BE2C (cell line): ENCODE measurements around the gene USP40.
A peak's percentile ranks its signal among the peaks of the same experiment; 100 is the strongest.
"Not testable (repeated sequence)": the region's sequence is repeated elsewhere in the genome, so short reads cannot be mapped to it uniquely, and the experiment has no call there.

Experiments used
- DNase-seq: peaks from one replicate; pipeline ENCODE4 v3.0.0-alpha.2; 2020
- H3K27me3 ChIP-seq: fragments of 250-450 bp; sonication (Bioruptor Pico); 2 replicates; pipeline ENCODE4 v1.5.1; 2020; ENCODE audit warnings: mild to moderate bottlenecking
- H3K36me3 ChIP-seq: fragments of 250-450 bp; sonication (Bioruptor Pico); 2 replicates; pipeline ENCODE4 v1.5.1; 2020; ENCODE audit warnings: mild to moderate bottlenecking
- H3K4me1 ChIP-seq: fragments of 250-450 bp; sonication (Bioruptor Pico); 2 replicates; pipeline ENCODE4 v1.5.1; 2020
- H3K4me3 ChIP-seq: 2 replicates; pipeline ENCODE4 v1.5.1; 2011; ENCODE audit warnings: low read depth, low read length
- H3K9me3 ChIP-seq: fragments of 250-450 bp; sonication (Bioruptor Pico); 2 replicates; pipeline ENCODE4 v1.5.1; 2020
- CTCF ChIP-seq: IDR thresholded peaks from 2 replicates; pipeline ENCODE4 v1.5.1; 2012; ENCODE audit warnings: mild to moderate bottlenecking, low read depth, low read length

USP40 gene

GRCh38 chr2:233584210-233584609 is 17.6 kb upstream of the USP40 start:
- no peak for TF ChIP-seq CTCF
- no peaks in the 10 kb centered on the region for H3K9me3 ChIP-seq
- H3K27me3 ChIP-seq, result 0 out of 2 replicates have a peak, but pooled peaks cover 8% of the 10 kb centered on the region
- H3K4me3 ChIP-seq, result no peak overlapping the region
- no peaks in the 10 kb centered on the region for H3K36me3 ChIP-seq
- H3K4me1 ChIP-seq, result no peaks in the 10 kb centered on the region
- no peak for DNase-seq

GRCh38 chr2:233583217-233583965 is 16.8 kb upstream of the USP40 start:
- H3K36me3 ChIP-seq, H3K9me3 ChIP-seq, H3K4me1 ChIP-seq, H3K27me3 ChIP-seq, DNase-seq, H3K4me3 ChIP-seq: not testable (repeated sequence)

- not testable (repeated sequence) for DNase-seq, H3K4me1 ChIP-seq
Observed at GRCh38 chr2:233577341-233577740, 10.8 kb upstream of the USP40 start.

DNA sequence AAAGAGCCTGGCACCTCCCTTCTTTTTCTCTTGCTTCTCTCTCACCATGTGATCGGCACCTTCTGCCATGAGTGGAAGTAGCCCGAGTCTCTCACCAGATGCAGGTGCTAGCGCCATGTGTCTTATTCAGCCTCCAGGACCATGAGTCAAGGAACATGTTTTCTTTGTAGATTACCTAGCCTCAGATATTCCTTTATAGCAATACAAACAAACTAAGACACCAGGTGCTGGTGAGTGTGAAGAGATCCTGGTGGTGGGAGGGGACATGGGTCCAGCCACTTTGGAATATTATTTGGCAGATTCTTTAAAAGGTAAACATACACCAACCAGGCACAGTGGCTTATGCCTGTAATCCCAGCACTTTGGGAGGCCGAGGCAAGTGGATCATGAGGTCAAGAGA is 5.9 kb upstream of the USP40 start:
- no peaks in the 10 kb centered on the region for H3K9me3 ChIP-seq
- peaks cover 24% of the 10 kb centered on the region for H3K27me3 ChIP-seq
- no peak for TF ChIP-seq CTCF
- H3K36me3 ChIP-seq, result no peaks in the 10 kb centered on the region
- DNase-seq, result no peak
- no peak overlapping the region for H3K4me3 ChIP-seq
- H3K4me1 ChIP-seq, result no peaks in the 10 kb centered on the region

More at GRCh38 chr2:233577341-233577740, 10.8 kb upstream of the USP40 start:
- H3K4me3 ChIP-seq, H3K9me3 ChIP-seq, H3K36me3 ChIP-seq, H3K27me3 ChIP-seq: not testable (repeated sequence)

- Histone ChIP-seq H3K27me3 (peaks cover 24% of the 10 kb centered on the region), H3K36me3 (no peaks in the 10 kb centered on the region), H3K4me3 (no peak overlapping the region), H3K4me1 (no peaks in the 10 kb centered on the region), H3K9me3 (no peaks in the 10 kb centered on the region)
- no peak for TF ChIP-seq CTCF
- no peak for DNase-seq
Observed at GRCh38 chr2:233571462-233571861, 4.9 kb upstream of the USP40 start.

- no peak overlapping the region for H3K4me3 ChIP-seq
- no peak for TF ChIP-seq CTCF
- no peaks in the 10 kb centered on the region for H3K9me3 ChIP-seq
- no peak for DNase-seq
- H3K4me1 ChIP-seq, result no peaks in the 10 kb centered on the region
- peaks cover 24% of the 10 kb centered on the region for H3K27me3 ChIP-seq
- no peaks in the 10 kb centered on the region for H3K36me3 ChIP-seq
Observed at GRCh38 chr2:233571001-233571400, 4.4 kb upstream of the USP40 start.

DNA sequence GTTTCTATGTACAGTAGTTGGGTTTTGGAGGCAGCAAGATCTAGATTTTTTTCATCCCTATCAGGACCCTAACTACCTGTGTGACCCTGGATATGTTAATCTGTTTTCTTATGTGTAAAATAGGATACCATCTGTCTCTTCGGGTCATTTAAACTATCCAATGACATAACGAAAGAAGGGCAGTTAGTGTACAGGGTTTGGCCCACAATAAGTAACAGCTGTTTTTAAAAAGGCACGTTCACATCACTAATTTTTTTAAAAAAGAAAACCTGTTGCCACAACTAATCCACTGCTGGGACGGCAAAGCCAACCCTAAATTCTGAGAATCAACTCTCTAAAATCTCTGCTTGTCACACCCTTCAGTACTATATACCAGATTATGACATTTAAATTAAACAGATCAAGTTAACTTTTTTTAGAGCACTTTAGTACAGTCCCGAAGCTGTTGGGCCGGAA is 869 bp downstream of the USP40 start:
- Histone ChIP-seq H3K9me3 (no peaks in the 10 kb centered on the region), H3K4me1 (0 out of 2 replicates have a peak, but pooled peaks cover 3% of the 10 kb centered on the region), H3K4me3 (peak overlapping the region; percentile 95), H3K36me3 (no peaks in the 10 kb centered on the region), H3K27me3 (peaks cover 6% of the 10 kb centered on the region)
- no peak for TF ChIP-seq CTCF
- DNase-seq, result no peak
